Fibroblast of lung (primary cell): ENCODE data around the gene IBTK. TPM values are rescaled to one million over a fixed set of nuclear protein-coding genes. Genes with fewer than 3 reads are reported as not detected.

Experiments used
- DNase-seq, 2 donors: peaks; one replicate each; pipeline versions ENCODE4 v3.0.0 to v3.0.0-alpha.2; 2010; ENCODE audit warnings: low read depth in 2 of 2
- H2AFZ ChIP-seq: 2 replicates; pipeline ENCODE4 v1.5.1; 2012; ENCODE audit warnings: low read length, control low read depth, inconsistent platforms
- H3K27ac ChIP-seq: 2 replicates; pipeline ENCODE4 v1.5.1; 2011; ENCODE audit warnings: low read length, control low read depth; ENCODE audit not compliant: insufficient read depth
- H3K27me3 ChIP-seq: 2 replicates; pipeline ENCODE4 v1.5.1; 2011; ENCODE audit warnings: mild to moderate bottlenecking, low read length; ENCODE audit not compliant: control insufficient read depth, insufficient read depth
- H3K36me3 ChIP-seq: 2 replicates; pipeline ENCODE4 v1.5.1; 2011; ENCODE audit warnings: low read length; ENCODE audit not compliant: control insufficient read depth, insufficient read depth
- H3K4me1 ChIP-seq: 2 replicates; pipeline ENCODE4 v1.5.1; 2011; ENCODE audit warnings: low read length; ENCODE audit not compliant: control insufficient read depth, insufficient read depth; ENCODE audit errors: extremely low read depth
- H3K4me2 ChIP-seq: 2 replicates; pipeline ENCODE4 v1.5.1; 2011; ENCODE audit warnings: low read length, control low read depth; ENCODE audit not compliant: insufficient read depth; ENCODE audit errors: extremely low read depth
- H3K4me3 ChIP-seq, 4 experiments: fragments of 200-600 bp in 1 of 4; sonication (generic) in 1 of 4; replicated peaks in 1 of 4; 2 replicates each; pipeline ENCODE4 v1.5.1; 2011 to 2016; ENCODE audit warnings: low read length in 4 of 4, low read depth in 3 of 4, mild to moderate bottlenecking in 3 of 4, control low read depth in 2 of 4, inconsistent platforms in 1 of 4, mixed read lengths in 1 of 4; ENCODE audit not compliant: insufficient read depth in 1 of 4; ENCODE audit errors: control extremely low read depth in 1 of 4
- H3K79me2 ChIP-seq: 2 replicates; pipeline ENCODE4 v1.5.1; 2012; ENCODE audit warnings: mild to moderate bottlenecking, low read length, inconsistent platforms; ENCODE audit not compliant: control insufficient read depth, insufficient read depth
- H3K9ac ChIP-seq: 2 replicates; pipeline ENCODE4 v1.5.1; 2011; ENCODE audit warnings: mild to moderate bottlenecking, low read length, control low read depth; ENCODE audit not compliant: insufficient read depth
- H3K9me3 ChIP-seq: 2 replicates; pipeline ENCODE4 v1.5.1; 2012; ENCODE audit warnings: low read depth, low read length; ENCODE audit not compliant: control insufficient read depth, insufficient read depth
- H4K20me1 ChIP-seq: 2 replicates; pipeline ENCODE4 v1.5.1; 2011; ENCODE audit warnings: low read length; ENCODE audit not compliant: control insufficient read depth, insufficient read depth; ENCODE audit errors: extremely low read depth
- EZH2 ChIP-seq: IDR thresholded peaks from 2 replicates; pipeline ENCODE4 v1.5.1; 2012; ENCODE audit warnings: low read length, control low read depth, mild to moderate bottlenecking; ENCODE audit errors: missing control alignments
- polyA plus RNA-seq, 2 donors: library from polyadenylated mRNA; depleted of rRNA in 1 of 2; stranded (reverse) in 1 of 2; unstranded in 1 of 2; fragments of >200 nt; gene quantifications; 2 replicates each; pipeline ENCODE4 v1.2.1, GENCODE V29; 2011 to 2012; ENCODE audit warnings: missing spikeins in 1 of 2
- total RNA-seq: library from RNA; depleted of rRNA; stranded (reverse); fragments of >200 nt; gene quantifications from 2 replicates; pipeline ENCODE4 v1.2.1, GENCODE V29; 2014
- TF ChIP-seq, protein P1 (sequence below), 2 donors: IDR thresholded peaks in 1 of 2; conservative IDR thresholded peaks in 1 of 2; 1 replicate in 1 of 2; 2 replicates in 1 of 2; pipeline ENCODE4 v1.5.1; 2011 to 2012; ENCODE audit warnings: low read length in 2 of 2, control low read depth in 1 of 2, inconsistent platforms in 1 of 2, low read depth in 1 of 2, mild to moderate bottlenecking in 1 of 2

Gene IBTK
- total and polyA plus RNA-seq, 2 donors (not counting 1 experiment from before 2014, with no cell fraction given) = 36.0 to 66.9 TPM

DNA sequence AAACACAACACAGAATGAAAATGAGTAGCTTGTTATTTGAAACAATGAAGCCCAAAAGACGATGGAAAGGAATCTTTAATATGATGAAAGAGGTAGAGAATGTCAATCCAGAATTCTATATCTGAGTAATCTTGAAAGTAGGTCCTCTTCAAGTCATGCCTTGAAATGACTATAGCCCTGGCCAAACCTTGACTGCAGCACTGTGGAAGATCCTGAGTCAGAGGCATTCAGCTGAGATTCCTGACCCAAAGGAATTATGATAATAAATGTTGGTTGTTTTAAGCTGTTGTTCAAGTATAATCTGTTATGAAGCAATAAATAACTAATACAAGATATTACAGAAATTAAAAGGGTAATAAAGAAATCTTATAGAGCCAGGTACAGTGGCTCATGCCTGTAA lies 64.8 kb downstream of the IBTK start:
- peak; percentile 14 to 69 for DNase-seq
- no peak overlapping the region for H3K9ac ChIP-seq
- peaks cover 3% of the 10 kb centered on the region for H3K36me3 ChIP-seq
- H3K79me2 ChIP-seq = no peaks in the 10 kb centered on the region
- H3K27me3 ChIP-seq = no peaks in the 10 kb centered on the region
- H2AFZ ChIP-seq = no peak overlapping the region
- H4K20me1 ChIP-seq = no peaks in the 10 kb centered on the region
- H3K4me2 ChIP-seq = no peak overlapping the region
- TF ChIP-seq, protein P1, sequence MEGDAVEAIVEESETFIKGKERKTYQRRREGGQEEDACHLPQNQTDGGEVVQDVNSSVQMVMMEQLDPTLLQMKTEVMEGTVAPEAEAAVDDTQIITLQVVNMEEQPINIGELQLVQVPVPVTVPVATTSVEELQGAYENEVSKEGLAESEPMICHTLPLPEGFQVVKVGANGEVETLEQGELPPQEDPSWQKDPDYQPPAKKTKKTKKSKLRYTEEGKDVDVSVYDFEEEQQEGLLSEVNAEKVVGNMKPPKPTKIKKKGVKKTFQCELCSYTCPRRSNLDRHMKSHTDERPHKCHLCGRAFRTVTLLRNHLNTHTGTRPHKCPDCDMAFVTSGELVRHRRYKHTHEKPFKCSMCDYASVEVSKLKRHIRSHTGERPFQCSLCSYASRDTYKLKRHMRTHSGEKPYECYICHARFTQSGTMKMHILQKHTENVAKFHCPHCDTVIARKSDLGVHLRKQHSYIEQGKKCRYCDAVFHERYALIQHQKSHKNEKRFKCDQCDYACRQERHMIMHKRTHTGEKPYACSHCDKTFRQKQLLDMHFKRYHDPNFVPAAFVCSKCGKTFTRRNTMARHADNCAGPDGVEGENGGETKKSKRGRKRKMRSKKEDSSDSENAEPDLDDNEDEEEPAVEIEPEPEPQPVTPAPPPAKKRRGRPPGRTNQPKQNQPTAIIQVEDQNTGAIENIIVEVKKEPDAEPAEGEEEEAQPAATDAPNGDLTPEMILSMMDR (conservative IDR thresholded peaks at IDR 0.05 in 1 of 2, IDR thresholded peaks at IDR 0.05 in 1 of 2; ENCODE audit: low read depth in 1 of 2, low read length in 2 of 2) = no peak
- no peak overlapping the region for H3K4me3 ChIP-seq
- H3K27ac ChIP-seq = no peak overlapping the region
- no peaks in the 10 kb centered on the region for H3K9me3 ChIP-seq
- H3K4me1 ChIP-seq = no peaks in the 10 kb centered on the region

DNA sequence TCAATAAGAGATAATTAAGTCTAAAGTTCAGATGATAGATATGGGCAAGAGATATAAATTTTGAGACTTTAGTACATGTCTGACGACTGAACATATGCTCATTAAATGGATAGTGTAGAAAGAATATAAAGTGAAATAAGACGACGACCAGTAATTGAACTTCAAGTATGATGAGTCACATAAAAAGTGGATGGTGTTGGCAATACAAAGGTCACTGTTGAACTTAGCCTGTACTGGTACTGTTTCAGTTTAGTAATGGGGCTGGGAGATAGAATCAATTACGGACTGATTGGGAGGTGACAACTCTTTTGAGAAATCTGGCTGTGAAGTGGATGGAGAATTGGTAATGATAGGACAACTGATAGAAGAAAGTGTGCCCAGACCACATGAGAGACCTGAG lies 68.1 kb downstream of the IBTK start:
- Histone ChIP-seq H3K9me3 (no peaks in the 10 kb centered on the region), H3K79me2 (no peaks in the 10 kb centered on the region), H3K4me3 (no peak overlapping the region), H3K36me3 (peaks cover 4% of the 10 kb centered on the region), H3K4me1 (no peaks in the 10 kb centered on the region), H3K9ac (no peak overlapping the region), H3K27me3 (no peaks in the 10 kb centered on the region), H3K27ac (no peak overlapping the region), H4K20me1 (no peaks in the 10 kb centered on the region), H3K4me2 (no peak overlapping the region), H2AFZ (no peak overlapping the region)
- TF ChIP-seq, protein P1 (conservative IDR thresholded peaks at IDR 0.05 in 1 of 2, IDR thresholded peaks at IDR 0.05 in 1 of 2; ENCODE audit: low read depth in 1 of 2, low read length in 2 of 2) = no peak
- no peak for TF ChIP-seq EZH2
- peak in 1 of 2 donors; percentile 17 for DNase-seq

DNA sequence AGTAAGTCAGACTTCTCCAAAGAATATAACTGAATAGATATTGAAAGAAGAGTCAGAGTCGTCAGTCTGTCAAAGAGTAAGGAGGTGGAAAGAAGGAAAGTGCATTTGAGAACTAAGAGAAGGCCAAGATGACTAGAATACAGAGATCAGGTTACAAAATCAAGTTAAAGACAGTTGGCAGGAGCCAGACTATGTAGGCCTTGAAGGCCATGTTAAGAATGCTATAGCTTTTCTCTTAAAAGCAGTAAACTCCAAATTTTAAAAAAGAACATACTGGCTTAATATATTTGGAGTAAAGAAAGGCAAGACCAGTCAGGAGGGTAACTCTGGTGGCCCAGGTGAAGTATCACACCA lies 68.8 kb downstream of the IBTK start:
- H4K20me1 ChIP-seq = no peaks in the 10 kb centered on the region
- H3K36me3 ChIP-seq = peaks cover 4% of the 10 kb centered on the region
- DNase-seq = peak in 1 of 2 donors; percentile 19

More for the DNA sequence above, 68.8 kb downstream of the IBTK start:
- no peaks in the 10 kb centered on the region for H3K4me1 ChIP-seq
- H3K9me3 ChIP-seq = no peaks in the 10 kb centered on the region
- H3K9ac ChIP-seq = no peak overlapping the region
- no peaks in the 10 kb centered on the region for H3K27me3 ChIP-seq
- H3K27ac ChIP-seq = no peak overlapping the region
- no peak overlapping the region for H2AFZ ChIP-seq
- H3K4me3 ChIP-seq = no peak overlapping the region
- H3K4me2 ChIP-seq = no peak overlapping the region
- no peaks in the 10 kb centered on the region for H3K79me2 ChIP-seq
- no peak for TF ChIP-seq EZH2
